ENCODE measurements around the gene ATP2A3.

GRCh38 chr17:3957735-3958599 is 6.3 kb downstream of the ATP2A3 start:
- TF ChIP-seq CTCF (IDR thresholded peaks at IDR 0.05; ENCODE audit: extremely low read depth in 1 of 2, insufficient read depth in 1 of 2, low read depth in 1 of 2, low read length in 2 of 2) (no peak), POLR2A (IDR thresholded peaks at IDR 0.05; ENCODE audit: low read depth, low read length) (no peak), FOS (IDR thresholded peaks at IDR 0.05; ENCODE audit: borderline replicate concordance, insufficient read depth, low read length) (no peak), POLR2AphosphoS5 (IDR thresholded peaks at IDR 0.05; ENCODE audit: insufficient read depth, low read depth, low read length) (no peak), JUN (IDR thresholded peaks at IDR 0.05; ENCODE audit: borderline replicate concordance, insufficient read depth, insufficient read length, low read depth) (no peak), MAX (IDR thresholded peaks at IDR 0.05; ENCODE audit: insufficient read depth, insufficient read length) (no peak), GATA2 (IDR thresholded peaks at IDR 0.05; ENCODE audit: insufficient read depth, insufficient read length, low read depth, low read length) (no peak)
